ENCODE measurements around the gene MOB1B. TPM values are rescaled to one million over a fixed set of nuclear protein-coding genes. Genes with fewer than 3 reads are reported as not detected.
A peak's percentile ranks its signal among the peaks of the same experiment; 100 is the strongest.
"Not testable (repeated sequence)": the region's sequence is repeated elsewhere in the genome, so short reads cannot be mapped to it uniquely, and the experiment has no call there.

The MOB1B gene
- total RNA-seq, 5 donors from 2014 or later (not counting 1 experiment from before 2014, with no cell fraction given) = 10.7 to 16.0 (median 11.2) TPM

GRCh38 chr4:70994387-70995099, 92.4 kb downstream of the MOB1B start:
- peaks cover 16% of the 10 kb centered on the region for H3K36me3 Mint-ChIP-seq
- H3K27ac Mint-ChIP-seq = peak overlapping the region; percentile 95 to 97
- peaks cover 51 to 62% (median 58%) of the 10 kb centered on the region in 3 donors for H3K4me1 Mint-ChIP-seq
- Histone ChIP-seq H3K9me3 (no peaks in the 10 kb centered on the region), H3K4me1 (ENCODE audit: control insufficient read depth in 1 of 2, extremely low read depth in 1 of 2, insufficient read depth in 2 of 2, low read length in 2 of 2) (peaks cover 26 to 27% of the 10 kb centered on the region in 2 experiments), H3K4me3 (ENCODE audit: control insufficient read depth in 1 of 2, extremely low read depth in 1 of 2, low read length in 1 of 2) (peak overlapping the region; percentile 93), H3K27ac (ENCODE audit: low read length) (peak overlapping the region; percentile 71), H3K36me3 (ENCODE audit: control insufficient read depth in 2 of 2, extremely low read depth in 1 of 2, insufficient read depth in 1 of 2, low read length in 1 of 2) (peaks cover 0 to 7% of the 10 kb centered on the region in 2 donors), H3K27me3 (replicated peaks in 1 of 2; ENCODE audit: control insufficient read depth in 2 of 2, extremely low read depth in 1 of 2, insufficient read depth in 2 of 2, low read length in 1 of 2) (no peaks in the 10 kb centered on the region)
- DNase-seq (peak in 1 of 35 experiments; percentile 31), ATAC-seq (replicated peaks in 1 of 4) (no peak)
- 0% methylated on average over 2 of the region's 10 CpGs for WGBS (ENCODE audit: insufficient coverage)
- H3K9me3 Mint-ChIP-seq = no peaks in the 10 kb centered on the region
- ChIA-PET CTCF (interaction anchor here (0.6 to 2.8 kb wide), 6 partner anchors 9 to 292 kb away, joined by 4 to 40 read pairs (median 7); no protein-coding TSS in a partner anchor), POLR2A (interaction anchor here in 1 of 2 donors (0.6 to 1.0 kb wide), 3 partner anchors 11 to 42 kb away, joined by 3 to 6 read pairs (median 3); no protein-coding TSS in a partner anchor)
- peak overlapping the region; percentile 97 to 100 (median 97) for H3K4me3 Mint-ChIP-seq
- H3K27me3 Mint-ChIP-seq = no peaks in the 10 kb centered on the region

DNA sequence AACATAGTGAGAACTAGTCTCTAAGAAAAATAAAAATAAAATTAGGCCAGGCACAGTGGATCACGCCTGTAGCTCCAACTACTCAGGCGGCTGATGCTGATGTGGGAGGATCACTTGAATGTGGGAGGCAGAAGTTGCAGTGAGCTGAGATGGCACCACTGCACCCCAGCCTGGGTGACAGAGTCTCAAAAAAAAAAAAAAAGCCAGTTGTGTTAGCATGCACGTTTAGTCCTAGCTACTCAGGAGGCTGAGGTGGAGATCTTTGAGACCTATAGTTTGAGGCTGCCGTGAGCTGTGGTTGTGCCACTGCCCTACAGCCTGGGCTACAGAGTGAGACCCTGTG, 93.8 kb downstream of the MOB1B start:
- no peaks in the 10 kb centered on the region for H3K9me3 ChIP-seq
- H3K27me3 Mint-ChIP-seq = no peaks in the 10 kb centered on the region
- H3K36me3 Mint-ChIP-seq = peaks cover 31% of the 10 kb centered on the region
- H3K4me3 ChIP-seq (ENCODE audit: control insufficient read depth in 1 of 2, extremely low read depth in 1 of 2, low read length in 1 of 2) = peak overlapping the region; percentile 35 to 93
- H3K4me3 Mint-ChIP-seq = peak overlapping the region; percentile 97 to 100 (median 97)
- peaks cover 66 to 76% (median 73%) of the 10 kb centered on the region in 3 donors for H3K4me1 Mint-ChIP-seq
- no peaks in the 10 kb centered on the region for H3K27me3 ChIP-seq (replicated peaks in 1 of 2; ENCODE audit: control insufficient read depth in 2 of 2, extremely low read depth in 1 of 2, insufficient read depth in 2 of 2, low read length in 1 of 2)
- ATAC-seq (replicated peaks in 1 of 4) (peak in 1 of 4 experiments; percentile 19), DNase-seq (peak in 3 of 35 experiments; percentile 5 to 30 (median 13))
- H3K9me3 Mint-ChIP-seq = no peaks in the 10 kb centered on the region
- POLR2A ChIA-PET = interaction anchor here (0.6 to 1.6 kb wide), 4 partner anchors 10 to 160 kb away, joined by 3 to 5 read pairs (median 4); no protein-coding TSS in a partner anchor
- peaks cover 26 to 27% of the 10 kb centered on the region in 2 experiments for H3K4me1 ChIP-seq (ENCODE audit: control insufficient read depth in 1 of 2, extremely low read depth in 1 of 2, insufficient read depth in 2 of 2, low read length in 2 of 2)
- H3K36me3 ChIP-seq (ENCODE audit: control insufficient read depth in 2 of 2, extremely low read depth in 1 of 2, insufficient read depth in 1 of 2, low read length in 1 of 2) = peaks cover 0 to 12% of the 10 kb centered on the region in 2 donors
- peak overlapping the region; percentile 71 for H3K27ac ChIP-seq (ENCODE audit: low read length)
- WGBS (ENCODE audit: insufficient coverage) = 0% methylated on average over 1 of the region's 4 CpGs
- CTCF ChIA-PET = interaction anchor here (0.6 to 2.8 kb wide), 6 partner anchors 11 to 410 kb away, joined by 3 to 42 read pairs (median 4); no protein-coding TSS in a partner anchor
- peak overlapping the region; percentile 95 to 97 for H3K27ac Mint-ChIP-seq

DNA sequence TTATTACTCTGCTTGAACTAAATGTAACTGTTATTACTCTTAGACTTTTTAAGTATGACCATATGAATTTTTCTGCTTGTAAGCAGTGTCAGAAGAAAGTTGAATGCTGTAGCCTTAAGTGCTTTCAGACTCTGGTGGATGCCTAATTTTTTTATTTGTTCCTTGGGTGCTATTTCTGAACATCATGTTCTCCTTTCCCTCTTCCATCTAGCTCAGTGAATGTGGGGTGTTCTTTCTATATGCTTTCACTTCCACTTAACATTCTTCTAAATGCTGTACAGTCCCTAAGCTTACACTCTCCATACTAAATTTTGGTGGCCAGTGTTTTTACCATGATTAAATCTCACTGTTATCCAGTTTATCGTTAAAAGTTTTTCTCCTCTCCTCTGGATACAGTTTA, 94.9 kb downstream of the MOB1B start:
- Mint-ChIP-seq H3K9me3 (peaks cover 0 to 7% (median 2%) of the 10 kb centered on the region in 3 donors), H3K27me3 (no peaks in the 10 kb centered on the region), H3K4me3 (peak overlapping the region; percentile 97 to 100 (median 97)), H3K36me3 (peaks cover 41% of the 10 kb centered on the region), H3K4me1 (peaks cover 76 to 85% (median 83%) of the 10 kb centered on the region in 3 donors), H3K27ac (peak overlapping the region; percentile 95 to 97)
- WGBS (ENCODE audit: insufficient coverage) = no CpG with 5 or more reads among the region's 1 CpG
- Histone ChIP-seq H3K4me3 (ENCODE audit: control insufficient read depth in 1 of 2, extremely low read depth in 1 of 2, low read length in 1 of 2) (no peak overlapping the region), H3K4me1 (ENCODE audit: control insufficient read depth in 1 of 2, extremely low read depth in 1 of 2, insufficient read depth in 2 of 2, low read length in 2 of 2) (peaks cover 26 to 27% of the 10 kb centered on the region in 2 experiments), H3K9me3 (no peaks in the 10 kb centered on the region), H3K36me3 (ENCODE audit: control insufficient read depth in 2 of 2, extremely low read depth in 1 of 2, insufficient read depth in 1 of 2, low read length in 1 of 2) (peaks cover 0 to 12% of the 10 kb centered on the region in 2 donors), H3K27ac (ENCODE audit: low read length) (peak overlapping the region; percentile 31), H3K27me3 (replicated peaks in 1 of 2; ENCODE audit: control insufficient read depth in 2 of 2, extremely low read depth in 1 of 2, insufficient read depth in 2 of 2, low read length in 1 of 2) (no peaks in the 10 kb centered on the region)
- DNase-seq = no peak
- peak in 1 of 4 experiments; percentile 40 for ATAC-seq (replicated peaks in 1 of 4)
- ChIA-PET POLR2A (interaction anchor here (0.6 to 1.6 kb wide), 4 partner anchors 10 to 284 kb away, joined by 3 to 6 read pairs (median 3); no protein-coding TSS in a partner anchor), CTCF (interaction anchor here in 1 of 2 donors (0.9 to 2.6 kb wide), 4 partner anchors 9 to 26 kb away, joined by 3 to 42 read pairs (median 4); no protein-coding TSS in a partner anchor)

DNA sequence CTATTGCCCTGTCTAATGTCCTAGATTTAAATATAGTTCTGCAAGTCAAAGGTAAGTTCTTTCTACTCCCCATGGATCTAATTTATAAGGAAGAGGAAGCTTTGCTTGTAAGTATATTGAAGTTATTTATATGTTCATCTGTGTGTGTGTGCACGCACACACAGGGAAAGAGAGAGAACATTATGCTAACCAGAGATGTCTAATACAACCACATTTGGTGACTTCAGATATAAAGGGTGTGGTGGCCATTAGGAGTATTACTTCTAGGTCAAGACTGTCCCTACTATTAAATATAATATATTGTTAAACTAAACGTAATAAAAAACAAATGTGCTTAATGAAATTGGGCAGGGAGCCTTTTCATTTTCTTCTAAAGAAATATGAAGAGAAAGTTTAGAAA, 95.4 kb downstream of the MOB1B start:
- WGBS (ENCODE audit: insufficient coverage) = no CpG with 5 or more reads among the region's 2 CpGs
- Mint-ChIP-seq H3K4me3 (peak overlapping the region; percentile 97 to 100 (median 97)), H3K9me3 (peaks cover 0 to 7% (median 4%) of the 10 kb centered on the region in 3 donors), H3K4me1 (peaks cover 79 to 88% (median 86%) of the 10 kb centered on the region in 3 donors), H3K27me3 (no peaks in the 10 kb centered on the region), H3K27ac (peak overlapping the region; percentile 95 to 97), H3K36me3 (peaks cover 44% of the 10 kb centered on the region)
- Histone ChIP-seq H3K9me3 (no peaks in the 10 kb centered on the region), H3K27ac (ENCODE audit: low read length) (peak overlapping the region; percentile 31), H3K36me3 (ENCODE audit: control insufficient read depth in 2 of 2, extremely low read depth in 1 of 2, insufficient read depth in 1 of 2, low read length in 1 of 2) (peaks cover 0 to 12% of the 10 kb centered on the region in 2 donors), H3K4me1 (ENCODE audit: control insufficient read depth in 1 of 2, extremely low read depth in 1 of 2, insufficient read depth in 2 of 2, low read length in 2 of 2) (peaks cover 26 to 27% of the 10 kb centered on the region in 2 experiments), H3K4me3 (ENCODE audit: control insufficient read depth in 1 of 2, extremely low read depth in 1 of 2, low read length in 1 of 2) (no peak overlapping the region), H3K27me3 (replicated peaks in 1 of 2; ENCODE audit: control insufficient read depth in 2 of 2, extremely low read depth in 1 of 2, insufficient read depth in 2 of 2, low read length in 1 of 2) (no peaks in the 10 kb centered on the region)
- ATAC-seq (replicated peaks in 1 of 4) (no peak), DNase-seq (no peak)
- ChIA-PET POLR2A (interaction anchor here (0.9 to 1.5 kb wide), 2 partner anchors 10 to 258 kb away, joined by 3 to 6 read pairs; no protein-coding TSS in a partner anchor), CTCF (interaction anchor here (0.9 to 2.6 kb wide), 4 partner anchors 9 to 25 kb away, joined by 3 to 42 read pairs (median 3); no protein-coding TSS in a partner anchor)

GRCh38 chr4:70999639-71000038, 97.5 kb downstream of the MOB1B start:
- H3K36me3 ChIP-seq (ENCODE audit: control insufficient read depth in 2 of 2, extremely low read depth in 1 of 2, insufficient read depth in 1 of 2, low read length in 1 of 2) = peaks cover 0 to 12% of the 10 kb centered on the region in 2 donors
- H3K9me3 Mint-ChIP-seq; POLR2A ChIA-PET; DNase-seq; H3K27ac ChIP-seq (ENCODE audit: low read length); H3K27me3 Mint-ChIP-seq; ATAC-seq (replicated peaks in 1 of 4); H3K9me3 ChIP-seq; H3K27me3 ChIP-seq (replicated peaks in 1 of 2; ENCODE audit: control insufficient read depth in 2 of 2, extremely low read depth in 1 of 2, insufficient read depth in 2 of 2, low read length in 1 of 2); H3K4me3 ChIP-seq (ENCODE audit: control insufficient read depth in 1 of 2, extremely low read depth in 1 of 2, low read length in 1 of 2): not testable (repeated sequence)
- Mint-ChIP-seq H3K4me1 (peaks cover 93 to 98% (median 96%) of the 10 kb centered on the region in 3 donors), H3K27ac (peak overlapping the region; percentile 25 to 91), H3K4me3 (peak overlapping the region in 2 of 3 donors; percentile 42 to 57), H3K36me3 (peaks cover 52% of the 10 kb centered on the region)
- CTCF ChIA-PET = interaction anchor here (0.6 to 1.6 kb wide), 4 partner anchors 10 to 234 kb away, joined by 3 to 7 read pairs (median 3); no protein-coding TSS in a partner anchor
- H3K4me1 ChIP-seq (ENCODE audit: control insufficient read depth in 1 of 2, extremely low read depth in 1 of 2, insufficient read depth in 2 of 2, low read length in 2 of 2) = peaks cover 32 to 33% of the 10 kb centered on the region in 2 experiments

DNA sequence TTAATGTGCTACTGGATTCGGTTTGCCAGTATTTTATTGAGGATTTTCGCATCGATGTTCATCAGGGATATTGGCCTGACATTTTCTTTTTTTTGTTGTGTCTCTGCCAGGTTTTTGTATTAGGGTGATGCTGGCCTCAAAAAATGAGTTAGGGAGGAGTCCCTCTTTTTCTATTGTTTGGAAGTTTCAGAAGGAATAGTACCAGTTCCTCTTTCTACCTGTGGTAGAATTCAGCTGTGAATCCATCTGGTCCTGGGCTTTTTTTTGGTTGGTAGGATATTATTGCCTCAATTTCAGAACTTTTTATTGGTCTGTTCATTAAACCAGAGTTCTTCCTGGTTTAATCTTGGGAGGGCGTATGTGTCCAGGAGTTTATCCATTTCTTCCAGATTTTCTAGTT, 99.2 kb downstream of the MOB1B start:
- POLR2A ChIA-PET; DNase-seq; H3K9me3 Mint-ChIP-seq; CTCF ChIA-PET; H3K9me3 ChIP-seq; H3K4me3 ChIP-seq (ENCODE audit: control insufficient read depth in 1 of 2, extremely low read depth in 1 of 2, low read length in 1 of 2); H3K27me3 ChIP-seq (replicated peaks in 1 of 2; ENCODE audit: control insufficient read depth in 2 of 2, extremely low read depth in 1 of 2, insufficient read depth in 2 of 2, low read length in 1 of 2); ATAC-seq (replicated peaks in 1 of 4); H3K27me3 Mint-ChIP-seq; H3K27ac ChIP-seq (ENCODE audit: low read length): not testable (repeated sequence)
- H3K36me3 ChIP-seq (ENCODE audit: control insufficient read depth in 2 of 2, extremely low read depth in 1 of 2, insufficient read depth in 1 of 2, low read length in 1 of 2) = peaks cover 0 to 12% of the 10 kb centered on the region in 2 donors
- Mint-ChIP-seq H3K4me3 (peak overlapping the region in 2 of 3 donors; percentile 13 to 57), H3K36me3 (peaks cover 52% of the 10 kb centered on the region), H3K27ac (peak overlapping the region; percentile 90 to 91), H3K4me1 (peaks cover 88 to 91% (median 90%) of the 10 kb centered on the region in 3 donors)
- WGBS (ENCODE audit: insufficient coverage) = 100% methylated on average over 3 of the region's 4 CpGs
- peaks cover 28 to 38% of the 10 kb centered on the region in 2 experiments for H3K4me1 ChIP-seq (ENCODE audit: control insufficient read depth in 1 of 2, extremely low read depth in 1 of 2, insufficient read depth in 2 of 2, low read length in 2 of 2)
